ENCODE measurements around the gene JAML. TPM values are rescaled to one million over a fixed set of nuclear protein-coding genes. Genes with fewer than 3 reads are reported as not detected.

The JAML gene
- total and polyA plus RNA-seq, 2 of the 13 experiments (the other 11 are each of a cell fraction or from before 2014, with no cell fraction given), result 2.0 to 3.3 TPM

DNA sequence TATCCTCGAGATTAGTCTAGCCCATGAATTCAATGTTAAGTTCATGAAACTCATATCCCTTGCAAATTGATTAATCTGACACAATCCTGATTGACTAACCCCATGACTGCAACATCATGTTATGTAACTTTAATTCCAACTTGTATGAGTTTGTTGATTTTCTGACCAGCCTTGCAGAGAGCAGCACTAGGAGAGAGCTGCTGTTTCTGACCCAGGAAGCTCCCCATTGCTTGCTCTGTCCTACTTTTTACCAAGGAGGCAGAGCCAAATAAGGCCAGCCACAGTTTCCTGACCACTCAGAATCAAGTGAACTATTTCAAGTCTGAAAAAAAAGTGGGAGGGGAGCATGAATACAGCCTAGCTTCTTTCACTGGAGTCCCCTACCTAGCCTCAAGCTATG is 14.1 kb upstream of the JAML start:
- TF ChIP-seq, protein P1, sequence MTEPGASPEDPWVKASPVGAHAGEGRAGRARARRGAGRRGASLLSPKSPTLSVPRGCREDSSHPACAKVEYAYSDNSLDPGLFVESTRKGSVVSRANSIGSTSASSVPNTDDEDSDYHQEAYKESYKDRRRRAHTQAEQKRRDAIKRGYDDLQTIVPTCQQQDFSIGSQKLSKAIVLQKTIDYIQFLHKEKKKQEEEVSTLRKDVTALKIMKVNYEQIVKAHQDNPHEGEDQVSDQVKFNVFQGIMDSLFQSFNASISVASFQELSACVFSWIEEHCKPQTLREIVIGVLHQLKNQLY (CRISPR knock-in tag; IDR thresholded peaks at IDR 0.05), result no peak
- TF ChIP-seq ZNF569 (CRISPR knock-in tag; IDR thresholded peaks at IDR 0.05; ENCODE audit: borderline replicate concordance) (no peak), HMG20A (CRISPR knock-in tag; IDR thresholded peaks at IDR 0.05; ENCODE audit: borderline replicate concordance) (no peak), ZSCAN30 (CRISPR knock-in tag; IDR thresholded peaks at IDR 0.05) (no peak), EED (CRISPR knock-in tag; IDR thresholded peaks at IDR 0.05) (no peak), ZNF746 (CRISPR knock-in tag; IDR thresholded peaks at IDR 0.05) (no peak), HNRNPK (IDR thresholded peaks at IDR 0.05; ENCODE audit: low read depth, low read length, poor library complexity, severe bottlenecking) (no peak), ZNF292 (CRISPR knock-in tag; IDR thresholded peaks at IDR 0.05; ENCODE audit: borderline replicate concordance, low read depth) (no peak), HNRNPH1 (optimal IDR thresholded peaks at IDR 0.05; ENCODE audit: low read depth, low read length) (no peak), BRD4 (CRISPR knock-in tag; IDR thresholded peaks at IDR 0.05) (no peak), RFXAP (CRISPR knock-in tag; IDR thresholded peaks at IDR 0.05; ENCODE audit: borderline replicate concordance) (no peak), GLI4 (CRISPR knock-in tag; IDR thresholded peaks at IDR 0.05; ENCODE audit: borderline replicate concordance) (no peak)
- TF ChIP-seq, protein P2, sequence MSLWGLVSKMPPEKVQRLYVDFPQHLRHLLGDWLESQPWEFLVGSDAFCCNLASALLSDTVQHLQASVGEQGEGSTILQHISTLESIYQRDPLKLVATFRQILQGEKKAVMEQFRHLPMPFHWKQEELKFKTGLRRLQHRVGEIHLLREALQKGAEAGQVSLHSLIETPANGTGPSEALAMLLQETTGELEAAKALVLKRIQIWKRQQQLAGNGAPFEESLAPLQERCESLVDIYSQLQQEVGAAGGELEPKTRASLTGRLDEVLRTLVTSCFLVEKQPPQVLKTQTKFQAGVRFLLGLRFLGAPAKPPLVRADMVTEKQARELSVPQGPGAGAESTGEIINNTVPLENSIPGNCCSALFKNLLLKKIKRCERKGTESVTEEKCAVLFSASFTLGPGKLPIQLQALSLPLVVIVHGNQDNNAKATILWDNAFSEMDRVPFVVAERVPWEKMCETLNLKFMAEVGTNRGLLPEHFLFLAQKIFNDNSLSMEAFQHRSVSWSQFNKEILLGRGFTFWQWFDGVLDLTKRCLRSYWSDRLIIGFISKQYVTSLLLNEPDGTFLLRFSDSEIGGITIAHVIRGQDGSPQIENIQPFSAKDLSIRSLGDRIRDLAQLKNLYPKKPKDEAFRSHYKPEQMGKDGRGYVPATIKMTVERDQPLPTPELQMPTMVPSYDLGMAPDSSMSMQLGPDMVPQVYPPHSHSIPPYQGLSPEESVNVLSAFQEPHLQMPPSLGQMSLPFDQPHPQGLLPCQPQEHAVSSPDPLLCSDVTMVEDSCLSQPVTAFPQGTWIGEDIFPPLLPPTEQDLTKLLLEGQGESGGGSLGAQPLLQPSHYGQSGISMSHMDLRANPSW (CRISPR knock-in tag; IDR thresholded peaks at IDR 0.05; ENCODE audit: borderline replicate concordance), result no peak
- TF ChIP-seq, protein P3, sequence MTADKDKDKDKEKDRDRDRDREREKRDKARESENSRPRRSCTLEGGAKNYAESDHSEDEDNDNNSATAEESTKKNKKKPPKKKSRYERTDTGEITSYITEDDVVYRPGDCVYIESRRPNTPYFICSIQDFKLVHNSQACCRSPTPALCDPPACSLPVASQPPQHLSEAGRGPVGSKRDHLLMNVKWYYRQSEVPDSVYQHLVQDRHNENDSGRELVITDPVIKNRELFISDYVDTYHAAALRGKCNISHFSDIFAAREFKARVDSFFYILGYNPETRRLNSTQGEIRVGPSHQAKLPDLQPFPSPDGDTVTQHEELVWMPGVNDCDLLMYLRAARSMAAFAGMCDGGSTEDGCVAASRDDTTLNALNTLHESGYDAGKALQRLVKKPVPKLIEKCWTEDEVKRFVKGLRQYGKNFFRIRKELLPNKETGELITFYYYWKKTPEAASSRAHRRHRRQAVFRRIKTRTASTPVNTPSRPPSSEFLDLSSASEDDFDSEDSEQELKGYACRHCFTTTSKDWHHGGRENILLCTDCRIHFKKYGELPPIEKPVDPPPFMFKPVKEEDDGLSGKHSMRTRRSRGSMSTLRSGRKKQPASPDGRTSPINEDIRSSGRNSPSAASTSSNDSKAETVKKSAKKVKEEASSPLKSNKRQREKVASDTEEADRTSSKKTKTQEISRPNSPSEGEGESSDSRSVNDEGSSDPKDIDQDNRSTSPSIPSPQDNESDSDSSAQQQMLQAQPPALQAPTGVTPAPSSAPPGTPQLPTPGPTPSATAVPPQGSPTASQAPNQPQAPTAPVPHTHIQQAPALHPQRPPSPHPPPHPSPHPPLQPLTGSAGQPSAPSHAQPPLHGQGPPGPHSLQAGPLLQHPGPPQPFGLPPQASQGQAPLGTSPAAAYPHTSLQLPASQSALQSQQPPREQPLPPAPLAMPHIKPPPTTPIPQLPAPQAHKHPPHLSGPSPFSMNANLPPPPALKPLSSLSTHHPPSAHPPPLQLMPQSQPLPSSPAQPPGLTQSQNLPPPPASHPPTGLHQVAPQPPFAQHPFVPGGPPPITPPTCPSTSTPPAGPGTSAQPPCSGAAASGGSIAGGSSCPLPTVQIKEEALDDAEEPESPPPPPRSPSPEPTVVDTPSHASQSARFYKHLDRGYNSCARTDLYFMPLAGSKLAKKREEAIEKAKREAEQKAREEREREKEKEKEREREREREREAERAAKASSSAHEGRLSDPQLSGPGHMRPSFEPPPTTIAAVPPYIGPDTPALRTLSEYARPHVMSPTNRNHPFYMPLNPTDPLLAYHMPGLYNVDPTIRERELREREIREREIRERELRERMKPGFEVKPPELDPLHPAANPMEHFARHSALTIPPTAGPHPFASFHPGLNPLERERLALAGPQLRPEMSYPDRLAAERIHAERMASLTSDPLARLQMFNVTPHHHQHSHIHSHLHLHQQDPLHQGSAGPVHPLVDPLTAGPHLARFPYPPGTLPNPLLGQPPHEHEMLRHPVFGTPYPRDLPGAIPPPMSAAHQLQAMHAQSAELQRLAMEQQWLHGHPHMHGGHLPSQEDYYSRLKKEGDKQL (CRISPR knock-in tag; IDR thresholded peaks at IDR 0.05; ENCODE audit: low read depth), result no peak
- TF ChIP-seq, protein P4, sequence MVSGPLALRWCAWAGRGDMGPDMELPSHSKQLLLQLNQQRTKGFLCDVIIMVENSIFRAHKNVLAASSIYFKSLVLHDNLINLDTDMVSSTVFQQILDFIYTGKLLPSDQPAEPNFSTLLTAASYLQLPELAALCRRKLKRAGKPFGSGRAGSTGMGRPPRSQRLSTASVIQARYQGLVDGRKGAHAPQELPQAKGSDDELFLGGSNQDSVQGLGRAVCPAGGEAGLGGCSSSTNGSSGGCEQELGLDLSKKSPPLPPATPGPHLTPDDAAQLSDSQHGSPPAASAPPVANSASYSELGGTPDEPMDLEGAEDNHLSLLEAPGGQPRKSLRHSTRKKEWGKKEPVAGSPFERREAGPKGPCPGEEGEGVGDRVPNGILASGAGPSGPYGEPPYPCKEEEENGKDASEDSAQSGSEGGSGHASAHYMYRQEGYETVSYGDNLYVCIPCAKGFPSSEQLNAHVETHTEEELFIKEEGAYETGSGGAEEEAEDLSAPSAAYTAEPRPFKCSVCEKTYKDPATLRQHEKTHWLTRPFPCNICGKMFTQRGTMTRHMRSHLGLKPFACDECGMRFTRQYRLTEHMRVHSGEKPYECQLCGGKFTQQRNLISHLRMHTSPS (CRISPR knock-in tag; IDR thresholded peaks at IDR 0.05; ENCODE audit: low read depth), result no peak
- Histone ChIP-seq H3K4me1 (ENCODE audit: insufficient read depth, low read length) (peaks cover 36% of the 10 kb centered on the region), H2AFZ (ENCODE audit: low read length) (no peak overlapping the region), H3K9ac (ENCODE audit: insufficient read depth, low read depth, low read length) (no peak overlapping the region), H3K27ac (ENCODE audit: extremely low read length, insufficient read depth, low read length) (no peak overlapping the region), H3K4me3 (replicated peaks in 1 of 3; ENCODE audit: insufficient read depth in 1 of 3, low read depth in 2 of 3, low read length in 3 of 3) (no peak overlapping the region), H4K20me1 (ENCODE audit: insufficient read depth, low read length) (no peaks in the 10 kb centered on the region), H3K36me3 (replicated peaks in 1 of 2; ENCODE audit: control insufficient read depth in 1 of 2, insufficient read depth in 2 of 2, low read length in 2 of 2) (peaks cover 0 to 17% of the 10 kb centered on the region in 2 experiments; a peak in 3 of 5 replicates), H3K27me3 (ENCODE audit: control insufficient read depth in 1 of 2, insufficient read depth in 2 of 2, low read length in 2 of 2) (no peaks in the 10 kb centered on the region), H3K4me2 (ENCODE audit: low read depth, low read length) (no peak overlapping the region), H3K79me2 (ENCODE audit: insufficient read depth, low read length) (no peaks in the 10 kb centered on the region), H3K9me3 (ENCODE audit: low read length) (no peaks in the 10 kb centered on the region)
- no peak for ATAC-seq
- DNase-seq (ENCODE audit: low spot score), result no peak
- intact Hi-C loops (cut with micrococcal nuclease; ENCODE audit: unreplicated experiment) (no loop called here), in situ Hi-C loops (cut with HindIII; ENCODE audit: extremely low pct_ligation_motif_present, low pct_unique_long_range_greater_than_20kb) (no loop called here)
- FAIRE-seq, result no peak
- ChIA-PET POLR2A (no interaction called here), CTCF (ENCODE audit: low intra/inter-chr PET ratio, low total read pairs) (no interaction called here)
- WGBS (ENCODE audit: low lambda C conversion rate), result 100% methylated on average over 1 of the region's 1 CpG
- no TSS peak for BruUV-seq (replicated peaks)
